Esophagus squamous epithelium (tissue), 4 donors: ENCODE results near the gene CTNNAL1.

ENCODE experiments used
- POLR2A ChIP-seq, 4 donors: fragments of 450-650 bp; IDR thresholded peaks; one replicate each; pipeline ENCODE4 v1.6.1; 2017; ENCODE audit warnings: antibody characterized with exemption in 4 of 4, mild to moderate bottlenecking in 4 of 4, moderate library complexity in 3 of 4
- TF ChIP-seq, protein P1 (sequence below), 6 experiments: fragments of 450-650 bp in 4 of 6; fragments of 200-600 bp in 2 of 6; sonication (generic) in 2 of 6; IDR thresholded peaks; one replicate each; pipeline ENCODE4 v1.5.1; 2016 to 2019; ENCODE audit warnings: antibody characterized with exemption in 6 of 6, mild to moderate bottlenecking in 4 of 6, moderate library complexity in 4 of 6

DNA sequence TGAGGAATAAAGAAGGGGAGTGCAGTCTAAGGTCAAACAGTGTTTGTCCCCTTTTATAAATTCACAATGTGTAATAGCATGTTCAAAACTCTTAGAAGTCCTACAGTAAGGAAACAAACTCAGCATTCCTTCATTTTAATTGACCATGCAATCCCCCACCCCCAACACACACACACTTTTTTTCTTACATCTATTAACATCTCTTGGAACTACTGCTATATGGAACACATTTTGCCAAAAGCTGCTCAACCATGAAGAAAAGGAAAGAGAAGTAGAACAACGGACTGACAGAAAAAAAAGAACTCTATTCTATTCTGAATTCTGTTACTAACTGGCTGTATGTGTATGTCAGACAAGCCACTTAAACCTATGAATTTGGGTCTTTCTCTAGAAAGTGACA lies 2.8 kb upstream of the CTNNAL1 start:
- TF ChIP-seq, protein P1, sequence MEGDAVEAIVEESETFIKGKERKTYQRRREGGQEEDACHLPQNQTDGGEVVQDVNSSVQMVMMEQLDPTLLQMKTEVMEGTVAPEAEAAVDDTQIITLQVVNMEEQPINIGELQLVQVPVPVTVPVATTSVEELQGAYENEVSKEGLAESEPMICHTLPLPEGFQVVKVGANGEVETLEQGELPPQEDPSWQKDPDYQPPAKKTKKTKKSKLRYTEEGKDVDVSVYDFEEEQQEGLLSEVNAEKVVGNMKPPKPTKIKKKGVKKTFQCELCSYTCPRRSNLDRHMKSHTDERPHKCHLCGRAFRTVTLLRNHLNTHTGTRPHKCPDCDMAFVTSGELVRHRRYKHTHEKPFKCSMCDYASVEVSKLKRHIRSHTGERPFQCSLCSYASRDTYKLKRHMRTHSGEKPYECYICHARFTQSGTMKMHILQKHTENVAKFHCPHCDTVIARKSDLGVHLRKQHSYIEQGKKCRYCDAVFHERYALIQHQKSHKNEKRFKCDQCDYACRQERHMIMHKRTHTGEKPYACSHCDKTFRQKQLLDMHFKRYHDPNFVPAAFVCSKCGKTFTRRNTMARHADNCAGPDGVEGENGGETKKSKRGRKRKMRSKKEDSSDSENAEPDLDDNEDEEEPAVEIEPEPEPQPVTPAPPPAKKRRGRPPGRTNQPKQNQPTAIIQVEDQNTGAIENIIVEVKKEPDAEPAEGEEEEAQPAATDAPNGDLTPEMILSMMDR (IDR thresholded peaks at IDR 0.05), result no peak
- no peak for TF ChIP-seq POLR2A (IDR thresholded peaks at IDR 0.05)
